Activated CD4-positive, alpha-beta T cell treated with anti-CD3 and anti-CD28 coated beads, Interleukin-2, amount 50 U/mL, for 1 hour (primary cell): Measurements from ENCODE around the gene TNIP1.
A peak's percentile ranks its signal among the peaks of the same experiment; 100 is the strongest.

ENCODE experiments used
- DNase-seq: peaks from one replicate; pipeline ENCODE4 v3.0.0-alpha.2; 2020

TNIP1 gene

GRCh38 chr5:151063142-151063989 lies 17.5 kb downstream of the TNIP1 start:
- DNase-seq, result no peak

DNA sequence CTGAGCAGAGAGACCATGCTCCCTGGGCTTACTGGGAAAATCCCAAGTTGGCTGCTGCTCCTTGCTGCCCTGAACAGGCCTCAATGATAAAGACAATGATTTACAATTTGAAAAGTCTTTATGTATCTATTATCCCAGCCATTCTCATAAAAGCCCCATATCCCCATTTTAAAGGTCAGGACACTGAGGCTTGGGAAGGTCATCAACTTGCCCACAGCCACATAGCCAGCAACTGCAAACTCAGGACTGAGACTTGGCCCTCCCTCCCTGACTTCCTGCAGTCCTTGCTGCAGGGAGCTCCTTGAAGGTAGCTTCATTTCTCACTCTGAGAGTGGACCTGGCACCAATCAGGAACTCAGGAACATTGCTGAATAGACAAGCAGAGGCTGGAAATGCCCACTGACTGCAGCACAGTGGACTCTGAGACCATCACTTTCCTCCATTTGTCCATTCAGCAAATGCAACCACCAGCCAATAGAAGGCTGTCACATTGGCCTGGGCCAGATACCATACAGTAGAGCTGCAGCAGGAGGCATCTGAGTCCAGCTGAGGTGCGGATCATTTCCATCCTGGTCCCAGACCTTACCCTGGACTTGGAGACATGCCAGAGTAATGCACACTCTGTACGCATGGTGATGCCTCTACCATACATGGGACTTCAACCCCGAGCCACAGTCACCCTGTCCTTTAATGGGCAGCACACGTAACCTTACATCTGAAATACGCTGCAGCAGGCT lies 18.3 kb downstream of the TNIP1 start:
- no peak for DNase-seq

DNA sequence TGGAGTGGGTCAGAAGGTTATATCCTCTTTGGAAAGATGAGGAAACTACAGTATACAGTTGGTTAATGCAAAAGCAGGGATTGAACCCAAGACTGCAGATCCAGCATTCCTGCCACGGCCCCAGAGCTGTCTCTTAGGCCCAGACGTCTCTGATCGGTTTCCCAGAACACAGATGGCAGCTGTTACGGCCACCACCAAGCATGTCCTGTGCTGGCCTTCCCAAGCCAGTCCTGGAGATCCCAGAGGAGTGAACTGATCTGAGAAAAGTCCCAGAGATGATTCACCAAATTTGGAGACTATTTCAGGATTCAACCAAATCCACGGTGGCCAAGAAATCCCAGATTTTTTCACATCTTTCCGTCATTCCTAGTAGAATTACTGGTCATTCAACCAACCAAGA lies 20.1 kb downstream of the TNIP1 start:
- DNase-seq, result no peak

GRCh38 chr5:151058891-151059489 lies 21.8 kb downstream of the TNIP1 start:
- no peak for DNase-seq

DNA sequence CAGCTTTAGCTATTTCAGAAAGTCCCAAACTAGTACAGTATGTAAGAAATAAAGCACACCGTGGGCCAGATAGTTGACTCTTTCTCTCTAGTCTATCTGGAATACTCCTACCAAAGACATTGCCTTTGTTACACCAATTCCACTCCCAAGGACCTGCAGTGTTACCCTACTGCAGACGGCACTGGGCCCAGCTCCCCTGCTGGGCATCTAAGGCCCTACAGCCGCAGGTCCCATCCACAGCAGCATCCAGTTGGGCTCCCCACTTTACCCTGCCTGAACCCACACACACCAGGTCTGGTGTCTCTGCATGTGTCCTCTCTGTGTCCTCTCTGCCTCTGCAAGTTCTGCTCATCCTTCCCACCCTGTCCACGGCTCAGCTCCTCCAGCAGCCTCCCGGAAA lies 22.5 kb downstream of the TNIP1 start:
- no peak for DNase-seq

DNA sequence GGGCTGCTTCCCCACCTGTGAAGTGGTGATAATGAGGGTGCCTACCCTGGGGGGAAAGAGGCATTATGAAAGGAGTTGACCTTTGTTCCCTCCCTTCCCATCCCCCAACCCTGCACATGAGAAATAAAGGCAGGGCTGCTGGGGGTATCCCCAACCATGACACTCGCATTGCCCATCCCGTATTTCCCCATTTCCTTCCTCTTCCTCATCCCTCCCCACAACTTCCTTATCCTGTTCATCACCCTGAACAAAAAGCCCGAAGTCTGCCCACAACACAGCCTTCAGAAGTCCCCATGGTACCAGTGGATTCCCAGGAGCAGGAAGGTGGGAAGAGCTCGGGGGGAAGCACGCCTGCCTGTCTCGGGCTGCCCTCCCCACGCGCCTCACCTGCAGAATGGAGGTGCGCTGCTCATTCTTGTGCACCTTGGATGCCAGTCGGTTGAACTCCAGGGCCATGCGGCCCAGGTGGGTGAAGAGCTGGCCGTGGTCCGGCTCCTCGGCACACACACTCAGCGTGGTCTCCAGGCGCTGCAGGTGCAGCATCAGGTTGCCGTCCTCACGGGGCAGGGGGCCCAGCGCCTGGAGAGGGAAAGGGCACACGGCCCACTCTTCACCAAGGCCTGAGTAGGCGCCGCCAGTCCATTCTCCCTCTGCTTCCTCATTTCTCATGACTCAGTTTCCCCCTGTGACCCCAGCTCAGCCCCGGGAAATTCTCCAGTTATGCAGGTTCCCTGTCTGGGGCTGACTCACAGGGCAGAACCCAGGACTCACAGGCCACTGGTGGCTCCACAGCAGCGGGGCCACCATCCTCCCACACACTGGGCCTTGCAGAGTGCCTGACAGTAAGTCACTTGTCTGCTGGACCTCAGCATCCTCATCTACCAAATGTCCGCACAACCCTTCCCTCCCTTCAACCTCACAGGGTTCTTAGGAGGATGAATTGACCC lies 24.2 kb downstream of the TNIP1 start:
- DNase-seq, result no peak

GRCh38 chr5:151055336-151055735 lies 25.5 kb downstream of the TNIP1 start:
- DNase-seq, result no peak

DNA sequence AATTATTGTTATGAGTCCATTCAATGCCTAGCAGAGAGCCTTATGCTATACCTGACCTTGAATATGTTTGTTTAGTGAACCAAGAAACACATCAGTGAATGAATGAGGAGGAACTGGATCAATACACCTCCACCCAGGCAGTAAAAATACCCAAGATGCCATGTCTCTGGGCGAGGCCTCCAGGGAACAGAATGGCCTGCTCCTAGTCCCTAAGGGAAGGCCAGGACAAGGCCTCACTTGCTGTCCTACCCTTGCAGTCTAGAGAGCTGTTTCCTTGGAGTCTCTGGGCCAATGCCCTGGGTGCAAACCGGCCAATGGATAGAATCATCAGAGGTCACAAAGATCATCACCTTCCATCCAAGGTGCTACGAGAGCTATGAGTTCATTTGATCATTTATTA lies 26.1 kb downstream of the TNIP1 start:
- no peak for DNase-seq

DNA sequence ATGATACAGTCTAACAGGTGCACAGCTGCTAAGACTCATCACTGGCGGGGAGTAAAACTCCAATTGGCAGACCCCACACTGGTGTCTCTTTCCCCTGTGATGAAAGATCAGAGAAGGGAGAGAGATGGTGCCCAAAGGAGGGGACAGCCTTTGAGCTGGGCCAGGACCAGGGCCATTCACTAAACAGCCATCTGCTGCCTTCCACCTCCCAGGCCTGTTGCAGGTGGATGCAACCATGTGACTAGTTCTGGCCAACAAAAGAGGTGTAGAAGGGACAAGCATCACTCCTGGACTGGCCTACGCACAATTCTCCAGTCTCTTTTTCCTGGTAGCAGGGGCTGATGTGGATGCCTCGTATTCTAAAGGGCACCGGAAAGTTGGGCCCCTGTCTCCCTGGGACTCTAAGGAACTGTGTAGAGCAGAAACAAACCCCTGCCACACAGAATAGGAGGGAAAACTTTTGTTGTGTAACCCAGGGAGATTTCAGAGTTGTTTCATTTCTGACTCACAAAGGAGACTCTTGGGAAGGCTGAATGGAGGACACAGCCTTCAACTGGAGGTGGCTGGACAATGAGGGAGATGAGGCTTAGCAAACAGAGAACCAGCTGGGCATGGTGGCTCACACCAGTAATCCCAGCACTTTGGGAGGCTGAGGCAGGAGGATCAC lies 26.9 kb downstream of the TNIP1 start:
- DNase-seq, result no peak

DNA sequence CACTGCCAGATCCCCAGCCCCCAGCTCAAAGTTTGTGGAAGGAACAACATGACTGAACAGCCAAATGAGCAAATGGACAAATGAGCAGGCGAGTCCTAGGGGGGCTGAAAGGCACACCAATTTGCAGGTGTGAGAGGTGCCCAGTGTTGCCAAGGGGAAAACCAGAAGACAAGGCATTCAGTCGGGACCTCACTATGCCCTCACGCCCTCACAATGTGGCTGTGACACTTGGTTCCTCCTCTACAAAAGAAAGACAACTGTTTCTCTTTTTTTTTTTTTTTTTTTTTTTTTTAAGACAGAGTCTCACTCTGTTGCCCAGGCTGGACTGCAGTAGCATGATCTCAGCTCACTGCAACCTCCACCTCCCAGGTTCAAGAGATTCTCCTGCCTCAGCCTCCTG lies 28.0 kb downstream of the TNIP1 start:
- no peak for DNase-seq

GRCh38 chr5:151051931-151052608 lies 28.8 kb downstream of the TNIP1 start:
- no peak for DNase-seq

DNA sequence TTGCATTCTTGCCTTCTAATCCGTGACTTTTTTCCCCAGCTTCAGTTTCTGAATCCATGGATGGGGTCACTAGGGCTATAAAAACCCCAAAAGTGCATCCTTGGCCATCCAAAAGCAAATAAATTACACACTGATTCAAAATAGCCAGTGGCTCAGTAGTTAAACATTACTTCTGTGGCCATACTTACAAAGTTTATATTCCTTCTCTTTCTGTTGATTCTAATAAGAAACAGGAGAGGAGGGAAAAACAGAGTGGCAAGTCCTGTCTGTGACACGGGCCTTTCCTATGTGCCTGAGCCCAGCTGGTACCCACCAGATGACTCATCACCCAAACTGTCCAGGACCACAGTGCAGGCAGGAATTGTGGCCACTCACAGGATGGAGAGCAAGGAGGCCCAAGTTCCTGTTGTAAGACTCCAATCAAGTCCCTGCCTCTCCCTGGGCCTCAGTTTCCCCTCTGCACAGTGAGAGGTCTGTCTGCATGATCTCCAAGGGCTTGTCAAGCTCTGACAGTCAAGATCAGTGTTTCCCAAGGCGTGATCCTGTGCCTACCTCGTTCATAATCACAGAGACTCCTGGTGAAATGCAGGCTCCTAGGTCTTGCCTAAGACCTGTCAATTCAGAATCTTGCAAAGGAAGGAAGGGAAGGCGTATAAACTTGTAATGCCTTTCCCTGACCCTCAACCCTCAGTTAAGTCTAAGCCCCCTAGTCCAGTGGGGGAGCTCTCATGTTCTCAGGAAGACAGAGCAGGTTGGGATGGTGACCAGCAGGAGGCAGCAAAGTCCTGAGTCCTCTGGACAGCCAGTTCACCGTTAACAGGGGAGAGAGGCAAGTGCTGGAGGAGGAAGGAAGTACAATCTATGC lies 29.5 kb downstream of the TNIP1 start:
- DNase-seq, result peak; percentile 71

GRCh38 chr5:151048526-151048925 lies 32.3 kb downstream of the TNIP1 start:
- DNase-seq, result no peak

DNA sequence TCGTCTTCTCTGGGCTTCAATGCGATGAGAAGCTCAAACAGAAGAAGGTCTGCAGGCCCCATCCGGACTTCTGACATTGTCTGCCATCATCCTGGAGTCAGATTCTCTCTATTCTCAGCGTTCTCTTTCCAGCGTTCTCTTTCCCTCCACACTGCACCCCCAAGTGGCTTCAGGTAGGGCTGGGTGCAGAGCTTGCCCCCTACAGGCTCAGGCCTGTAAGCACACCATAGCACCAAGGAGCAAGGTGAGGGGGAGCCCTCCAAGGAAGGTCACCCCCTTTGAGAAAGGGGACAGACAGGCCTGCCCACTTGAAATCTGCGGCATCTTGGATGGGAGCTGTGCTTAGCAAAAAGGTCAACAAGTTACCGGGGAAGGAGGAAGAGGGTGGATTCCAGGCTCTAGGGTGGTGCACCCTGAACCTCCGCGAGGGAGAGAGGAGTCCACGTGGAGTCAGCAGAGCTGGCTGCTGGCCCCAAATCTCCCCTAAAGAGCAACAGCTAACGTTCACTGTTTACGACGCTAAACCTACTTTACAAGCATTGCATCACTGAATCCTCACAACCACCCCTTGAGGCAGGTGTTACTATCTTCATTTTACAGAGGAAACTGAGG lies 32.9 kb downstream of the TNIP1 start:
- peak; percentile 19 for DNase-seq

DNA sequence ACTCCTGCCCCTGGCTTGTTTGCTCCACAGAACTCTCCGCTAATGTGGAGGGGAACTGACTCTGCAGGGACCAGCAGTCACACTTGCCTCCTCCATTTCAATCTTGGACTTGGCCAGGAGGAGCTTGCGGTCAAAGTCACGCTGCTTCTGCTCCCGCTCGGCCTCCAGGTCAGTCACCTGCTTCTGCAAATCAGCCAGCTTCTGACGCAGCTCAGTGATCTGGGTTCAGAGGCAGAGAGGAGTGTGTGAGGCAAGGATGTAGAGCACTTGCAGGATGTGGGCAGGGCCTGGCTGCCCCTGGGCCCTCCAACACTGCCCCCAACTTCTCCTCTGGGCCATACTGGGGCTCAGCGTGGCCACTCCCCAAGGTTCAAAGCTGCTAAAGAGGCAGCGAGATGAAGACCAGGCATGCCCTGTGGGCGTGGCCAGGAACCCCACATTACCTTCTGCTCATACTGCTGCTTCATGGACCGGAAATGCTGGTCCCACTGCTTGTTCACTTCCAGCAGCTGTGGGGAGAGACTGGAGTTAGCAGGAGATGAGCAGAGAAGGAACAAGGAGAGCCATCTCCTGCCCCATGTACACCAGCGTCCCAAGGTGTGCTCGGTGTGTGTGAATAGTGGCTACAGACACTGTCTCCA lies 38.3 kb downstream of the TNIP1 start:
- no peak for DNase-seq

- no peak for DNase-seq
Observed at GRCh38 chr5:151041577-151042268, 39.1 kb downstream of the TNIP1 start.

GRCh38 chr5:151040211-151040747 lies 40.6 kb downstream of the TNIP1 start:
- no peak for DNase-seq

- DNase-seq, result no peak
Observed at GRCh38 chr5:151039665-151040064, 41.2 kb downstream of the TNIP1 start.

- DNase-seq, result no peak
Observed at GRCh38 chr5:151038801-151039238, 42.0 kb downstream of the TNIP1 start.
